K562 (cell line): ENCODE results near the gene HAND2. TPM values are rescaled to one million over a fixed set of nuclear protein-coding genes. Genes with fewer than 3 reads are reported as not detected.

Experiments
- ATAC-seq: fragments of 200-7000 bp; cut with Tn5 transposase; 3 replicates; pipeline ENCODE4 v1.9.1; 2020; ENCODE audit warnings: moderate library complexity
- BruUV-seq: library from RNA; stranded (reverse); fragments of 400-500 nt; replicated peaks from 2 replicates; lab custom pipeline; 2021; lab: Mats Ljungman, UMichigan
- CTCF ChIA-PET: fragments of 300-600 bp; formaldehyde crosslinking; extraction: SDS; loops from one replicate; lab custom pipeline; 2021; ENCODE audit warnings: low intra/inter-chr PET ratio; lab: Yijun Ruan, JAX
- POLR2A ChIA-PET: fragments of 300-600, 350-650 bp; sonication (Branson Sonifier 250); formaldehyde crosslinking; extraction: SDS; loops from one replicate; lab custom pipeline; 2021; ENCODE audit warnings: antibody characterized with exemption, inconsistent platforms; lab: Yijun Ruan, JAX
- DNase-seq, 4 experiments: peaks; one replicate each; pipeline versions ENCODE4 v3.0.0 to v3.0.0-alpha.2; 2011 to 2018; ENCODE audit warnings: low spot score in 3 of 4, mixed read lengths in 3 of 4; ENCODE audit errors: extremely low read depth in 1 of 4
- FAIRE-seq: peaks from 2 replicates; lab custom pipeline; 2011; peaks lifted over from hg19 to GRCh38; lab: Jason Lieb, UNC
- H2AFZ ChIP-seq: 2 replicates; pipeline ENCODE4 v1.6.0; 2011; ENCODE audit warnings: low read depth, low read length, control low read depth, inconsistent platforms
- H3K27ac ChIP-seq: fragments of 200-600 bp; 3 replicates; pipeline ENCODE4 v1.8.0; 2011; ENCODE audit warnings: low read depth, mild to moderate bottlenecking, control low read depth, inconsistent platforms, low read length, moderate library complexity, mixed read lengths; ENCODE audit errors: extremely low read depth
- H3K27me3 ChIP-seq, 2 experiments: fragments of 300-600 bp in 1 of 2; 2 replicates in 1 of 2; 3 replicates in 1 of 2; pipeline versions ENCODE4 v1.6.0 to v1.8.0; 2011; ENCODE audit warnings: inconsistent platforms in 2 of 2, low read length in 2 of 2, mild to moderate bottlenecking in 1 of 2, mixed read lengths in 1 of 2, moderate library complexity in 1 of 2; ENCODE audit not compliant: control insufficient read depth in 2 of 2, insufficient read depth in 2 of 2
- H3K36me3 ChIP-seq: fragments of 300-600 bp; 3 replicates; pipeline ENCODE4 v1.8.0; 2011; ENCODE audit warnings: mild to moderate bottlenecking, low read length, inconsistent platforms; ENCODE audit not compliant: control insufficient read depth, insufficient read depth
- H3K4me1 ChIP-seq, 2 experiments: fragments of 200-600 bp in 1 of 2; replicated peaks in 1 of 2; 2 replicates in 1 of 2; 3 replicates in 1 of 2; pipeline versions ENCODE4 v1.5.1 to v1.8.0; 2011; ENCODE audit warnings: inconsistent platforms in 2 of 2, low read length in 2 of 2, mild to moderate bottlenecking in 1 of 2, mixed read lengths in 1 of 2, moderate library complexity in 1 of 2; ENCODE audit not compliant: control insufficient read depth in 2 of 2, insufficient read depth in 2 of 2
- H3K4me2 ChIP-seq: 2 replicates; pipeline ENCODE4 v1.6.1; 2011; ENCODE audit warnings: low read length, control low read depth, inconsistent platforms, mixed read lengths; ENCODE audit not compliant: insufficient read depth
- H3K4me3 ChIP-seq: fragments of 200-600 bp; sonication (generic), shearing (Covaris generic); 2 replicates; pipeline ENCODE4 v1.5.1; 2016; ENCODE audit warnings: control low read depth, inconsistent platforms
- H3K79me2 ChIP-seq: fragments of 200-600 bp; 3 replicates; pipeline ENCODE4 v1.8.0; 2011; ENCODE audit warnings: low read length, inconsistent platforms; ENCODE audit not compliant: control insufficient read depth, insufficient read depth
- H3K9ac ChIP-seq, 2 experiments: 2 replicates each; pipeline versions ENCODE4 v1.6.0 to v1.6.1; 2011; ENCODE audit warnings: low read depth in 2 of 2, low read length in 2 of 2, control low read depth in 1 of 2, inconsistent platforms in 1 of 2, mild to moderate bottlenecking in 1 of 2, mixed read lengths in 1 of 2; ENCODE audit not compliant: insufficient read depth in 1 of 2
- H3K9me1 ChIP-seq: one replicate; pipeline ENCODE4 v1.6.0; 2011; ENCODE audit warnings: inconsistent platforms, mild to moderate bottlenecking, low read length, moderate library complexity; ENCODE audit not compliant: control insufficient read depth, insufficient read depth
- H3K9me3 ChIP-seq: replicated peaks from 2 replicates; pipeline ENCODE4 v1.5.1; 2011; ENCODE audit warnings: low read depth, low read length, inconsistent platforms; ENCODE audit not compliant: control insufficient read depth, insufficient read depth
- H4K20me1 ChIP-seq: replicated peaks from 2 replicates; pipeline ENCODE4 v1.6.1; 2011; ENCODE audit warnings: low read length, inconsistent platforms, mixed read lengths; ENCODE audit not compliant: control insufficient read depth, insufficient read depth
- BDP1 ChIP-seq: IDR thresholded peaks from 3 replicates; pipeline ENCODE4 v1.6.1; 2011; ENCODE audit not compliant: insufficient read length, insufficient read depth
- CHD2 ChIP-seq: IDR thresholded peaks from 2 replicates; pipeline ENCODE4 v1.6.1; 2011; ENCODE audit warnings: low read depth, low read length
- DIDO1 ChIP-seq: fragments of 450-650 bp; IDR thresholded peaks from 2 replicates; pipeline ENCODE4 v1.6.1; 2016; ENCODE audit warnings: low read depth, missing biosample characterization, missing genetic modification characterization
- GTF2E2 ChIP-seq: fragments of 200-800 bp; sonication (Bioruptor generic); IDR thresholded peaks from 2 replicates; pipeline ENCODE4 v1.6.1; 2016; ENCODE audit warnings: missing genetic modification characterization, missing compliant biosample characterization
- HCFC1 ChIP-seq: IDR thresholded peaks from 2 replicates; pipeline ENCODE4 v1.6.1; 2012; ENCODE audit warnings: low read depth, low read length, improper control_type of control experiment
- HDGF ChIP-seq: fragments of 450-650 bp; IDR thresholded peaks from 2 replicates; pipeline ENCODE4 v1.6.1; 2016
- SIN3B ChIP-seq: fragments of 450-650 bp; IDR thresholded peaks from 2 replicates; pipeline ENCODE4 v1.6.1; 2017; ENCODE audit warnings: low read depth, mild to moderate bottlenecking, moderate library complexity
- ZNF12 ChIP-seq: sonication (generic); formaldehyde crosslinking; IDR thresholded peaks from 2 replicates; pipeline ENCODE4 v1.4.0; 2020; ENCODE audit warnings: mild to moderate bottlenecking, missing genetic modification reagents
- ZNF175 ChIP-seq: fragments of 200-800 bp; sonication (Bioruptor generic); IDR thresholded peaks from 2 replicates; pipeline ENCODE4 v1.6.1; 2016; ENCODE audit warnings: low read depth, mild to moderate bottlenecking, missing genetic modification characterization, missing compliant biosample characterization
- ZNF444 ChIP-seq: fragments of 250-450 bp; sonication (Bioruptor Pico); IDR thresholded peaks from 2 replicates; pipeline ENCODE4 v1.4.0; 2020; ENCODE audit warnings: mild to moderate bottlenecking, moderate library complexity
- WGBS: fragments of 100-300 bp; shearing (Covaris generic); methylation state at CpG from one replicate; pipeline ENCODE4 v1.1.6; 2016; ENCODE audit warnings: low coverage, mixed read lengths; ENCODE audit not compliant: insufficient coverage; ENCODE audit errors: missing lambda C conversion rate; 5-methylcytosine and 5-hydroxymethylcytosine counted together
- in situ Hi-C: fragments of 300-500 bp; cut with MboI; formaldehyde crosslinking; loops from 4 replicates; pipeline ENCODE4 v1.15.0; 2018; ENCODE audit warnings: inconsistent platforms, mixed read lengths
- intact Hi-C: fragments of 100-400 bp; cut with micrococcal nuclease; formaldehyde crosslinking; loops from 2 replicates; pipeline ENCODE4 v1.14.2; 2022
- polyA plus RNA-seq, 8 experiments: library from polyadenylated mRNA; depleted of rRNA in 4 of 8; stranded (reverse) in 5 of 8; unstranded in 3 of 8; fragments of >200 nt; fragmentation: Nextera tagmentation in 2 of 8; fragmentation: Illumina TruSeq in 1 of 8; extraction: Ambion mirVana in 2 of 8; extraction: Trizol in 1 of 8; gene quantifications; 2 replicates each; pipeline versions ENCODE4 v1.2.1 to v1.2.3, GENCODE V29; 2011 to 2014; ENCODE audit warnings: inconsistent platforms in 1 of 8, missing spikeins in 1 of 8
- total RNA-seq, 7 experiments: library from RNA; depleted of rRNA in 6 of 7; stranded (reverse); fragments of >200 nt in 6 of 7; fragmentation: Illumina TruSeq in 2 of 7; extraction: Trizol in 2 of 7; gene quantifications; 2 replicates each; pipeline versions ENCODE4 v1.2.1 to v1.2.3, GENCODE V29; 2011 to 2021; ENCODE audit warnings: low replicate concordance in 1 of 7
- TF ChIP-seq, protein P1 (sequence below): sonication (generic); formaldehyde crosslinking; IDR thresholded peaks from 2 replicates; pipeline ENCODE4 v1.8.0; 2022; ENCODE audit warnings: missing genetic modification reagents, mild to moderate bottlenecking, borderline replicate concordance
- TF ChIP-seq, protein P2 (sequence below): fragments of 250-450 bp; sonication (Bioruptor Pico); IDR thresholded peaks from 2 replicates; pipeline ENCODE4 v1.8.0; 2021; ENCODE audit warnings: mild to moderate bottlenecking, moderate library complexity
- TF ChIP-seq, protein P3 (sequence below), 2 experiments: fragments of 450-650 bp; conservative IDR thresholded peaks; 2 replicates each; pipeline ENCODE4 v1.6.1; 2017; ENCODE audit warnings: mild to moderate bottlenecking in 2 of 2, moderate library complexity in 2 of 2
- TF ChIP-seq, protein P4 (sequence below), 2 experiments: fragments of 200-800 bp in 1 of 2; sonication (Bioruptor generic) in 1 of 2; sonication (generic) in 1 of 2; formaldehyde crosslinking in 1 of 2; IDR thresholded peaks in 1 of 2; conservative IDR thresholded peaks in 1 of 2; 2 replicates each; pipeline versions ENCODE4 v1.5.0 to v1.6.1; 2016 to 2020; ENCODE audit warnings: missing compliant biosample characterization in 1 of 2, missing genetic modification characterization in 1 of 2, missing genetic modification reagents in 1 of 2
- TF ChIP-seq, protein P5 (sequence below): fragments of 250-450 bp; sonication (Bioruptor Pico); IDR thresholded peaks from 2 replicates; pipeline ENCODE4 v1.4.0; 2020; ENCODE audit warnings: borderline replicate concordance

The HAND2 gene
- total and polyA plus RNA-seq, 9 of the 15 experiments (the other 6 are each of a cell fraction or from before 2014, with no cell fraction given) = 1.7 to 12.8 (median 4.9) TPM

DNA sequence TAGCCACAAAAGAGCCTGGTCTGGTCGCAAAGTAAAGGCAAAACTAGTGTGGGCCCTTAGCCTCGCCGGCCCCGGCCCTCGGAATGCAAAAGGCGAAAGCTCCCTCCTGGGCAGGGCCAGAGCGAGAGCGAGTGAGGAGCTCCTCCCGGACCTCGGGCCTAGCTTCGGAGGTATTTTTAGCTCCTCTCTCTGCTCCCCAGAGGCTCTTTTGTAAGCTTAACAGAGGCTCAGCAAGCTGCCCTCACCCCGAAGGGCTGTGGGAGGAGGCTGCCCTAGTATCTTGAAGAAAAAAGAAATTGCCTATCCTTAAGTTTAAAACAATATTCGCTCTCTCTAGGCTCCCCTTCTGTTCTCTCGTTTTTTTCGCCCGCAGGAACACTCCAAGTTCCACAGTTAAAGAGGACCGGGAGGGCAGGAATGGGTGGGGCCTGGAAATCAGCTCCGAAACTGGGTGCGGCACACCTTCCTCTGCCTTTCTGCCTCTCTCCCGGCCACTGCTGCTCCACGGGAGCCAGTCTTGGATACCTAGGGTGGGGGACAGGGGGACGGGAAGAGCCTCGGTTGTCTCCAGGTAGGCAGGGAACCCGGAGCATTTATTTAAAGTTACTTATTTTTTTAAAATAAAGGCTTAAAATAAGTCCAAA is 12.1 kb downstream of the HAND2 start:
- H3K4me1 ChIP-seq = peaks cover 0 to 15% of the 10 kb centered on the region in 2 experiments; a peak in 2 of 5 replicates
- no peaks in the 10 kb centered on the region for H3K36me3 ChIP-seq
- intact Hi-C loops (no loop called here), in situ Hi-C loops (loop anchor here (25.0 kb wide), 1 partner anchor 469 kb away; no protein-coding TSS in a partner anchor)
- BruUV-seq = no TSS peak
- H3K9me3 ChIP-seq = no peaks in the 10 kb centered on the region; the same call in 1 of the 2 replicates
- no peak overlapping the region for H3K4me3 ChIP-seq
- no peaks in the 10 kb centered on the region for H3K79me2 ChIP-seq
- DNase-seq (no peak), ATAC-seq (no peak), FAIRE-seq (no peak)
- no peaks in the 10 kb centered on the region; a peak in 1 of 5 replicates for H3K27me3 ChIP-seq
- H4K20me1 ChIP-seq = no peaks in the 10 kb centered on the region
- no peaks in the 10 kb centered on the region for H3K9me1 ChIP-seq
- no peak overlapping the region for H3K4me2 ChIP-seq
- POLR2A ChIA-PET = interaction anchor here (0.8 kb wide), 1 partner anchor 24 kb away, joined by 3 read pairs; no protein-coding TSS in a partner anchor
- CTCF ChIA-PET = no interaction called here
- H3K27ac ChIP-seq = no peak overlapping the region
- WGBS = 50% methylated on average over 23 of the region's 24 CpGs
- no peak overlapping the region for H2AFZ ChIP-seq
- TF ChIP-seq ZNF12 (no peak), ZNF175 (CRISPR knock-in tag) (no peak), DIDO1 (tag) (no peak), ZNF444 (no peak), HDGF (no peak), SIN3B (no peak), GTF2E2 (tag) (no peak), CHD2 (no peak), HCFC1 (no peak), BDP1 (no peak)
- TF ChIP-seq, protein P1, sequence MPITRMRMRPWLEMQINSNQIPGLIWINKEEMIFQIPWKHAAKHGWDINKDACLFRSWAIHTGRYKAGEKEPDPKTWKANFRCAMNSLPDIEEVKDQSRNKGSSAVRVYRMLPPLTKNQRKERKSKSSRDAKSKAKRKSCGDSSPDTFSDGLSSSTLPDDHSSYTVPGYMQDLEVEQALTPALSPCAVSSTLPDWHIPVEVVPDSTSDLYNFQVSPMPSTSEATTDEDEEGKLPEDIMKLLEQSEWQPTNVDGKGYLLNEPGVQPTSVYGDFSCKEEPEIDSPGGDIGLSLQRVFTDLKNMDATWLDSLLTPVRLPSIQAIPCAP (CRISPR knock-in tag) = no peak
- TF ChIP-seq, protein P2, sequence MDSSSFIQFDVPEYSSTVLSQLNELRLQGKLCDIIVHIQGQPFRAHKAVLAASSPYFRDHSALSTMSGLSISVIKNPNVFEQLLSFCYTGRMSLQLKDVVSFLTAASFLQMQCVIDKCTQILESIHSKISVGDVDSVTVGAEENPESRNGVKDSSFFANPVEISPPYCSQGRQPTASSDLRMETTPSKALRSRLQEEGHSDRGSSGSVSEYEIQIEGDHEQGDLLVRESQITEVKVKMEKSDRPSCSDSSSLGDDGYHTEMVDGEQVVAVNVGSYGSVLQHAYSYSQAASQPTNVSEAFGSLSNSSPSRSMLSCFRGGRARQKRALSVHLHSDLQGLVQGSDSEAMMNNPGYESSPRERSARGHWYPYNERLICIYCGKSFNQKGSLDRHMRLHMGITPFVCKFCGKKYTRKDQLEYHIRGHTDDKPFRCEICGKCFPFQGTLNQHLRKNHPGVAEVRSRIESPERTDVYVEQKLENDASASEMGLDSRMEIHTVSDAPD = no peak
- TF ChIP-seq, protein P3, sequence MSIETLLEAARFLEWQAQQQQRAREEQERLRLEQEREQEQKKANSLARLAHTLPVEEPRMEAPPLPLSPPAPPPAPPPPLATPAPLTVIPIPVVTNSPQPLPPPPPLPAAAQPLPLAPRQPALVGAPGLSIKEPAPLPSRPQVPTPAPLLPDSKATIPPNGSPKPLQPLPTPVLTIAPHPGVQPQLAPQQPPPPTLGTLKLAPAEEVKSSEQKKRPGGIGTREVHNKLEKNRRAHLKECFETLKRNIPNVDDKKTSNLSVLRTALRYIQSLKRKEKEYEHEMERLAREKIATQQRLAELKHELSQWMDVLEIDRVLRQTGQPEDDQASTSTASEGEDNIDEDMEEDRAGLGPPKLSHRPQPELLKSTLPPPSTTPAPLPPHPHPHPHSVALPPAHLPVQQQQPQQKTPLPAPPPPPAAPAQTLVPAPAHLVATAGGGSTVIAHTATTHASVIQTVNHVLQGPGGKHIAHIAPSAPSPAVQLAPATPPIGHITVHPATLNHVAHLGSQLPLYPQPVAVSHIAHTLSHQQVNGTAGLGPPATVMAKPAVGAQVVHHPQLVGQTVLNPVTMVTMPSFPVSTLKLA (conservative IDR thresholded peaks at IDR 0.05) = no peak
- TF ChIP-seq, protein P4, sequence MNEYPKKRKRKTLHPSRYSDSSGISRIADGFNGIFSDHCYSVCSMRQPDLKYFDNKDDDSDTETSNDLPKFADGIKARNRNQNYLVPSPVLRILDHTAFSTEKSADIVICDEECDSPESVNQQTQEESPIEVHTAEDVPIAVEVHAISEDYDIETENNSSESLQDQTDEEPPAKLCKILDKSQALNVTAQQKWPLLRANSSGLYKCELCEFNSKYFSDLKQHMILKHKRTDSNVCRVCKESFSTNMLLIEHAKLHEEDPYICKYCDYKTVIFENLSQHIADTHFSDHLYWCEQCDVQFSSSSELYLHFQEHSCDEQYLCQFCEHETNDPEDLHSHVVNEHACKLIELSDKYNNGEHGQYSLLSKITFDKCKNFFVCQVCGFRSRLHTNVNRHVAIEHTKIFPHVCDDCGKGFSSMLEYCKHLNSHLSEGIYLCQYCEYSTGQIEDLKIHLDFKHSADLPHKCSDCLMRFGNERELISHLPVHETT (CRISPR knock-in tag; conservative IDR thresholded peaks at IDR 0.05 in 1 of 2, IDR thresholded peaks at IDR 0.05 in 1 of 2) = no peak
- TF ChIP-seq, protein P5, sequence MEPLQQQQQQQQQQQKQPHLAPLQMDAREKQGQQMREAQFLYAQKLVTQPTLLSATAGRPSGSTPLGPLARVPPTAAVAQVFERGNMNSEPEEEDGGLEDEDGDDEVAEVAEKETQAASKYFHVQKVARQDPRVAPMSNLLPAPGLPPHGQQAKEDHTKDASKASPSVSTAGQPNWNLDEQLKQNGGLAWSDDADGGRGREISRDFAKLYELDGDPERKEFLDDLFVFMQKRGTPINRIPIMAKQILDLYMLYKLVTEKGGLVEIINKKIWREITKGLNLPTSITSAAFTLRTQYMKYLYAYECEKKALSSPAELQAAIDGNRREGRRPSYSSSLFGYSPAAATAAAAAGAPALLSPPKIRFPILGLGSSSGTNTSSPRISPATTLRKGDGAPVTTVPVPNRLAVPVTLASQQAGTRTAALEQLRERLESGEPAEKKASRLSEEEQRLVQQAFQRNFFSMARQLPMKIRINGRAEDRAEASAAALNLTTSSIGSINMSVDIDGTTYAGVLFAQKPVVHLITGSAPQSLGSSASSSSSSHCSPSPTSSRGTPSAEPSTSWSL = no peak
- TF ChIP-seq, all 486 proteins: peak for 0
- no peak overlapping the region for H3K9ac ChIP-seq
